ENCODE results near the gene UBL4B.

GRCh38 chr1:110088739-110089316 is 23.4 kb upstream of the UBL4B start:
- no peak for TF ChIP-seq CTCF (IDR thresholded peaks at IDR 0.05; ENCODE audit: low read length)
- TF ChIP-seq EZH2 (IDR thresholded peaks at IDR 0.05; ENCODE audit: borderline replicate concordance, low read length), result no peak

Measured in OCI-LY1 (cell line).